HepG2 (cell line): ENCODE data around the gene CYB5A. TPM values are rescaled to one million over a fixed set of nuclear protein-coding genes. Genes with fewer than 3 reads are reported as not detected.

Experiments
- EED ChIP-seq: sonication (generic); formaldehyde crosslinking; IDR thresholded peaks from 2 replicates; pipeline ENCODE4 v1.5.0; 2020; ENCODE audit warnings: mild to moderate bottlenecking, missing genetic modification reagents
- HNRNPUL1 ChIP-seq: fragments of 200-400 bp; formaldehyde crosslinking; IDR thresholded peaks from 2 replicates; pipeline ENCODE4 v1.6.1; 2017; ENCODE audit warnings: low read depth, mild to moderate bottlenecking, low read length, moderate library complexity
- MTF2 ChIP-seq: sonication (generic); formaldehyde crosslinking; IDR thresholded peaks from 2 replicates; pipeline ENCODE4 v1.5.0; 2020; ENCODE audit warnings: missing genetic modification reagents, borderline replicate concordance
- NFKB2 ChIP-seq: sonication (generic); formaldehyde crosslinking; IDR thresholded peaks from 2 replicates; pipeline ENCODE4 v1.4.0; 2020; ENCODE audit warnings: missing genetic modification reagents, borderline replicate concordance
- NKX3-1 ChIP-seq: sonication (generic); formaldehyde crosslinking; IDR thresholded peaks from 2 replicates; pipeline ENCODE4 v1.5.0; 2020; ENCODE audit warnings: missing genetic modification reagents
- ONECUT2 ChIP-seq: sonication (generic); formaldehyde crosslinking; IDR thresholded peaks from 2 replicates; pipeline ENCODE4 v1.4.0; 2020; ENCODE audit warnings: missing genetic modification reagents
- PLRG1 ChIP-seq: fragments of 450-650 bp; conservative IDR thresholded peaks from 2 replicates; pipeline ENCODE4 v1.6.1; 2016
- ZFP90 ChIP-seq: sonication (generic); formaldehyde crosslinking; IDR thresholded peaks from 2 replicates; pipeline ENCODE4 v1.8.0; 2022; ENCODE audit warnings: missing genetic modification reagents, mild to moderate bottlenecking, inconsistent platforms, borderline replicate concordance
- ZNF549 ChIP-seq: sonication (generic); formaldehyde crosslinking; IDR thresholded peaks from 2 replicates; pipeline ENCODE4 v1.5.0; 2020; ENCODE audit warnings: missing genetic modification reagents
- ZNF562 ChIP-seq: sonication (generic); formaldehyde crosslinking; IDR thresholded peaks from 2 replicates; pipeline ENCODE4 v1.8.0; 2022; ENCODE audit warnings: missing genetic modification reagents, borderline replicate concordance
- ZNF678 ChIP-seq: sonication (generic); formaldehyde crosslinking; IDR thresholded peaks from 2 replicates; pipeline ENCODE4 v1.4.0; 2020; ENCODE audit warnings: mild to moderate bottlenecking, missing genetic modification reagents
- ZNF703 ChIP-seq: sonication (generic); formaldehyde crosslinking; IDR thresholded peaks from 2 replicates; pipeline ENCODE4 v1.5.1; 2020; ENCODE audit warnings: missing genetic modification reagents, mild to moderate bottlenecking, moderate library complexity, borderline replicate concordance
- ZNF883 ChIP-seq: sonication (generic); formaldehyde crosslinking; IDR thresholded peaks from 2 replicates; pipeline ENCODE4 v1.5.1; 2020; ENCODE audit warnings: mild to moderate bottlenecking, missing genetic modification reagents; ENCODE audit errors: not compliant biosample characterization
- polyA plus RNA-seq, 8 experiments: library from polyadenylated mRNA; depleted of rRNA in 3 of 8; stranded (reverse) in 7 of 8; unstranded in 1 of 8; fragments of >200 nt; fragmentation: Illumina TruSeq in 4 of 8; extraction: Trizol in 4 of 8; gene quantifications; 2 replicates each; pipeline versions ENCODE4 v1.2.1 to v1.2.3, GENCODE V29; 2011 to 2016; ENCODE audit warnings: low read depth in 4 of 8, missing spikeins in 1 of 8, mixed read lengths in 1 of 8; ENCODE audit not compliant: insufficient read depth in 1 of 8
- total RNA-seq, 5 experiments: library from RNA; depleted of rRNA; stranded (reverse); fragments of >200 nt; fragmentation: Illumina TruSeq; extraction: Trizol; gene quantifications; 2 replicates each; pipeline ENCODE4 v1.2.3, GENCODE V29; 2016; ENCODE audit warnings: low read depth in 1 of 5
- TF ChIP-seq, protein P1 (sequence below): sonication (generic); formaldehyde crosslinking; conservative IDR thresholded peaks from 2 replicates; pipeline ENCODE4 v1.4.0; 2020; ENCODE audit warnings: missing genetic modification reagents
- TF ChIP-seq, protein P2 (sequence below): sonication (generic); formaldehyde crosslinking; IDR thresholded peaks from 2 replicates; pipeline ENCODE4 v1.4.0; 2020; ENCODE audit warnings: missing genetic modification reagents
- TF ChIP-seq, protein P3 (sequence below), 2 experiments: sonication (generic) in 1 of 2; formaldehyde crosslinking in 1 of 2; IDR thresholded peaks; 2 replicates each; pipeline versions ENCODE4 v1.5.1 to v1.6.1; 2011 to 2020; ENCODE audit warnings: borderline replicate concordance in 1 of 2, low read depth in 1 of 2, low read length in 1 of 2, mild to moderate bottlenecking in 1 of 2, missing genetic modification reagents in 1 of 2, moderate library complexity in 1 of 2
- TF ChIP-seq, protein P4 (sequence below): sonication (generic); formaldehyde crosslinking; IDR thresholded peaks from 2 replicates; pipeline ENCODE4 v1.5.0; 2020; ENCODE audit warnings: missing genetic modification reagents
- TF ChIP-seq, protein P5 (sequence below): sonication (generic); formaldehyde crosslinking; IDR thresholded peaks from 2 replicates; pipeline ENCODE4 v1.5.1; 2020; ENCODE audit warnings: missing genetic modification reagents, mild to moderate bottlenecking, borderline replicate concordance
- TF ChIP-seq, protein P6 (sequence below): sonication (generic); formaldehyde crosslinking; IDR thresholded peaks from 2 replicates; pipeline ENCODE4 v1.4.0; 2020; ENCODE audit warnings: missing genetic modification reagents, borderline replicate concordance

The CYB5A gene
- total and polyA plus RNA-seq, 2 of the 13 experiments (the other 11 are each of a cell fraction or from before 2014, with no cell fraction given), result 215 to 356 TPM

DNA sequence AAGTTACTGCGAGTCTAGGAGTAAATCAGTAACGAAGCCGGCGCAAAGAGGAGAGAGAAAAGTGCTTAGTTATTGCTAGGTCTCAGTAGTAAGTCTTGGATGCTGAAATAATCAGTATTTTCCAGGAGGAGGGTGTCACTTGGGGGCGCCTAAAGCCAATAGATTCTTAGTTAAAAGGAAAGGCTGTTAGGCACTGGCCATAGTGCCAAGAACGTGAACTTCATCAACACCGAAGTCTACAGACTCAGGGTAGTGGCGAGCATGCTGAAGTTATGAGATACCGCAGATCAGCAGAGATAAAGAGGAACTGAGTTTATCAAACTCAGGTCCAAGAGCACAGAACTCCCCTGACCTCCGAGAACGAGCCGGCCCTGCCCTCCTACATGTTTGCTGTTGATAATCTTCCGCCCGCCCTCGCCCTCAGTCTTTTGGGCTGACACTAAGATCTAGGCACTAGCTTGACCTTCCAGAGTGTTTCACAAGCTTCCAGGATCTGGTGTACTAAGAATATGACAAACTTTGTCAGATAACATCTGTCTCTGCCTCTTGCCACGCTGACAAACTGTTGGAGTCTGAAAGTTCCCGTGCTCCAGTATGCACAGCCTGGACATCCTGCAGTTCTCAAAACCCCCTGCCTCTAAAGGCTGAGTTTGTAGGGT is 49.2 kb downstream of the CYB5A start (continued):
- TF ChIP-seq, protein P1, sequence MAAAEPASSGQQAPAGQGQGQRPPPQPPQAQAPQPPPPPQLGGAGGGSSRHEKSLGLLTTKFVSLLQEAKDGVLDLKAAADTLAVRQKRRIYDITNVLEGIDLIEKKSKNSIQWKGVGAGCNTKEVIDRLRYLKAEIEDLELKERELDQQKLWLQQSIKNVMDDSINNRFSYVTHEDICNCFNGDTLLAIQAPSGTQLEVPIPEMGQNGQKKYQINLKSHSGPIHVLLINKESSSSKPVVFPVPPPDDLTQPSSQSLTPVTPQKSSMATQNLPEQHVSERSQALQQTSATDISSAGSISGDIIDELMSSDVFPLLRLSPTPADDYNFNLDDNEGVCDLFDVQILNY, result no peak
- TF ChIP-seq EED (CRISPR knock-in tag), result no peak
- TF ChIP-seq, protein P2, sequence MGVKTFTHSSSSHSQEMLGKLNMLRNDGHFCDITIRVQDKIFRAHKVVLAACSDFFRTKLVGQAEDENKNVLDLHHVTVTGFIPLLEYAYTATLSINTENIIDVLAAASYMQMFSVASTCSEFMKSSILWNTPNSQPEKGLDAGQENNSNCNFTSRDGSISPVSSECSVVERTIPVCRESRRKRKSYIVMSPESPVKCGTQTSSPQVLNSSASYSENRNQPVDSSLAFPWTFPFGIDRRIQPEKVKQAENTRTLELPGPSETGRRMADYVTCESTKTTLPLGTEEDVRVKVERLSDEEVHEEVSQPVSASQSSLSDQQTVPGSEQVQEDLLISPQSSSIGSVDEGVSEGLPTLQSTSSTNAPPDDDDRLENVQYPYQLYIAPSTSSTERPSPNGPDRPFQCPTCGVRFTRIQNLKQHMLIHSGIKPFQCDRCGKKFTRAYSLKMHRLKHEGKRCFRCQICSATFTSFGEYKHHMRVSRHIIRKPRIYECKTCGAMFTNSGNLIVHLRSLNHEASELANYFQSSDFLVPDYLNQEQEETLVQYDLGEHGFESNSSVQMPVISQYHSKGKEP (CRISPR knock-in tag), result no peak
- TF ChIP-seq, protein P3, sequence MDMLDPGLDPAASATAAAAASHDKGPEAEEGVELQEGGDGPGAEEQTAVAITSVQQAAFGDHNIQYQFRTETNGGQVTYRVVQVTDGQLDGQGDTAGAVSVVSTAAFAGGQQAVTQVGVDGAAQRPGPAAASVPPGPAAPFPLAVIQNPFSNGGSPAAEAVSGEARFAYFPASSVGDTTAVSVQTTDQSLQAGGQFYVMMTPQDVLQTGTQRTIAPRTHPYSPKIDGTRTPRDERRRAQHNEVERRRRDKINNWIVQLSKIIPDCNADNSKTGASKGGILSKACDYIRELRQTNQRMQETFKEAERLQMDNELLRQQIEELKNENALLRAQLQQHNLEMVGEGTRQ (IDR thresholded peaks at IDR 0.05; ENCODE audit: low read depth, low read length), result no peak
- TF ChIP-seq, protein P3 (CRISPR knock-in tag; IDR thresholded peaks at IDR 0.05; ENCODE audit: borderline replicate concordance), result no peak
- TF ChIP-seq, protein P4, sequence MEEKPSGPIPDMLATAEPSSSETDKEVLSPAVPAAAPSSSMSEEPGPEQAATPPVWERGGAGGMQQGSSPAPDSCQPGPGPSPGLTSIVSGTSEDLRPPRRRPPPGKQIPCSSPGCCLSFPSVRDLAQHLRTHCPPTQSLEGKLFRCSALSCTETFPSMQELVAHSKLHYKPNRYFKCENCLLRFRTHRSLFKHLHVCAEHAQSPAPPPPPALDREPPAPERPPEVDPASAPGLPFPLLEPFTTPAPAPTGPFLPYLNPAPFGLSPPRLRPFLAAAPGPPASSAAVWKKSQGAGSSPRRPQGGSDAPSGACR (CRISPR knock-in tag), result no peak
- TF ChIP-seq, protein P5, sequence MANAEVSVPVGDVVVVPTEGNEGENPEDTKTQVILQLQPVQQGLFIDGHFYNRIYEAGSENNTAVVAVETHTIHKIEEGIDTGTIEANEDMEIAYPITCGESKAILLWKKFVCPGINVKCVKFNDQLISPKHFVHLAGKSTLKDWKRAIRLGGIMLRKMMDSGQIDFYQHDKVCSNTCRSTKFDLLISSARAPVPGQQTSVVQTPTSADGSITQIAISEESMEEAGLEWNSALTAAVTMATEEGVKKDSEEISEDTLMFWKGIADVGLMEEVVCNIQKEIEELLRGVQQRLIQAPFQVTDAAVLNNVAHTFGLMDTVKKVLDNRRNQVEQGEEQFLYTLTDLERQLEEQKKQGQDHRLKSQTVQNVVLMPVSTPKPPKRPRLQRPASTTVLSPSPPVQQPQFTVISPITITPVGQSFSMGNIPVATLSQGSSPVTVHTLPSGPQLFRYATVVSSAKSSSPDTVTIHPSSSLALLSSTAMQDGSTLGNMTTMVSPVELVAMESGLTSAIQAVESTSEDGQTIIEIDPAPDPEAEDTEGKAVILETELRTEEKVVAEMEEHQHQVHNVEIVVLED (CRISPR knock-in tag), result no peak
- TF ChIP-seq ONECUT2 (CRISPR knock-in tag), result no peak
- TF ChIP-seq ZNF549 (CRISPR knock-in tag), result no peak
- TF ChIP-seq, protein P6, sequence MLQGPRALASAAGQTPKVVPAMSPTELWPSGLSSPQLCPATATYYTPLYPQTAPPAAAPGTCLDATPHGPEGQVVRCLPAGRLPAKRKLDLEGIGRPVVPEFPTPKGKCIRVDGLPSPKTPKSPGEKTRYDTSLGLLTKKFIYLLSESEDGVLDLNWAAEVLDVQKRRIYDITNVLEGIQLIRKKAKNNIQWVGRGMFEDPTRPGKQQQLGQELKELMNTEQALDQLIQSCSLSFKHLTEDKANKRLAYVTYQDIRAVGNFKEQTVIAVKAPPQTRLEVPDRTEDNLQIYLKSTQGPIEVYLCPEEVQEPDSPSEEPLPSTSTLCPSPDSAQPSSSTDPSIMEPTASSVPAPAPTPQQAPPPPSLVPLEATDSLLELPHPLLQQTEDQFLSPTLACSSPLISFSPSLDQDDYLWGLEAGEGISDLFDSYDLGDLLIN (CRISPR knock-in tag), result no peak
- no peak for TF ChIP-seq ZNF703
- no peak for TF ChIP-seq ZFP90 (CRISPR knock-in tag)
- TF ChIP-seq HNRNPUL1, result no peak
- TF ChIP-seq ZNF562 (CRISPR knock-in tag), result no peak
- no peak for TF ChIP-seq NKX3-1
- no peak for TF ChIP-seq NFKB2
- TF ChIP-seq PLRG1, result no peak
- TF ChIP-seq ZNF883 (CRISPR knock-in tag), result no peak
- TF ChIP-seq ZNF678 (CRISPR knock-in tag), result no peak
- no peak for TF ChIP-seq MTF2 (CRISPR knock-in tag)
